IMR-90 (cell line): Measurements from ENCODE around the gene RNASET2. TPM values are rescaled to one million over a fixed set of nuclear protein-coding genes. Genes with fewer than 3 reads are reported as not detected.

Source experiments
- ATAC-seq: fragments of 200-7000 bp; cut with Tn5 transposase; 2 replicates; pipeline ENCODE4 v1.9.1; 2020; ENCODE audit warnings: low read depth, mild to moderate bottlenecking, moderate library complexity
- BruUV-seq: library from RNA; stranded (reverse); fragments of 400-500 nt; replicated peaks from 2 replicates; lab custom pipeline; 2021; lab: Mats Ljungman, UMichigan
- CTCF ChIA-PET: fragments of 300-600 bp; formaldehyde crosslinking; extraction: SDS; loops from one replicate; lab custom pipeline; 2021; ENCODE audit warnings: antibody characterized with exemption; lab: Yijun Ruan, JAX
- POLR2A ChIA-PET: fragments of 300-600 bp; sonication (Branson Sonifier 250); formaldehyde crosslinking; loops from one replicate; lab custom pipeline; 2022; ENCODE audit warnings: antibody characterized with exemption; ENCODE audit not compliant: unreplicated experiment; lab: Charles Lee
- DNase-seq: peaks from one replicate; pipeline ENCODE4 v3.0.0; 2013
- H2AFZ ChIP-seq: replicated peaks from 2 replicates; pipeline ENCODE3; 2013; ENCODE audit warnings: low read length, mild to moderate bottlenecking; ENCODE audit not compliant: poor library complexity
- H2AK5ac ChIP-seq: 2 replicates; pipeline ENCODE4 v1.6.1; 2013; ENCODE audit warnings: low read depth, low read length, inconsistent platforms
- H2AK9ac ChIP-seq: replicated peaks from 2 replicates; pipeline ENCODE3; 2013; ENCODE audit warnings: mild to moderate bottlenecking, low read depth, low read length, moderate library complexity; ENCODE audit not compliant: poor library complexity
- H2BK120ac ChIP-seq: 2 replicates; pipeline ENCODE4 v1.6.1; 2013; ENCODE audit warnings: low read depth, low read length, inconsistent platforms
- H2BK15ac ChIP-seq: 3 replicates; pipeline ENCODE4 v1.6.1; 2013; ENCODE audit warnings: low read depth, low read length, inconsistent platforms
- H2BK20ac ChIP-seq: 2 replicates; pipeline ENCODE4 v1.6.1; 2013; ENCODE audit warnings: low read depth, mild to moderate bottlenecking, inconsistent platforms, low read length, moderate library complexity
- H2BK5ac ChIP-seq: 2 replicates; pipeline ENCODE4 v1.6.1; 2013; ENCODE audit warnings: mild to moderate bottlenecking, low read depth, low read length, inconsistent platforms; ENCODE audit not compliant: poor library complexity, severe bottlenecking
- H3K14ac ChIP-seq: replicated peaks from 2 replicates; pipeline ENCODE4 v1.6.1; 2013; ENCODE audit warnings: low read depth, low read length, inconsistent platforms
- H3K18ac ChIP-seq: 2 replicates; pipeline ENCODE4 v1.6.1; 2013; ENCODE audit warnings: low read depth, low read length, control low read depth
- H3K23ac ChIP-seq: 2 replicates; pipeline ENCODE4 v1.6.1; 2013; ENCODE audit warnings: low read depth, low read length, inconsistent platforms
- H3K27ac ChIP-seq: 2 replicates; pipeline ENCODE4 v1.5.1; 2013; ENCODE audit warnings: mild to moderate bottlenecking, control low read depth, low read length; ENCODE audit not compliant: insufficient read depth
- H3K27me3 ChIP-seq: 2 replicates; pipeline ENCODE4 v1.6.1; 2013; ENCODE audit warnings: low read length; ENCODE audit not compliant: control insufficient read depth, insufficient read depth
- H3K36me3 ChIP-seq: 2 replicates; pipeline ENCODE4 v1.6.1; 2013; ENCODE audit warnings: low read length, mixed read lengths; ENCODE audit not compliant: control insufficient read depth, insufficient read depth
- H3K4ac ChIP-seq: 2 replicates; pipeline ENCODE4 v1.6.1; 2013; ENCODE audit warnings: low read depth, low read length, inconsistent platforms
- H3K4me1 ChIP-seq: 2 replicates; pipeline ENCODE4 v1.6.1; 2013; ENCODE audit warnings: low read length, mixed read lengths; ENCODE audit not compliant: control insufficient read depth, insufficient read depth
- H3K4me2 ChIP-seq: 2 replicates; pipeline ENCODE4 v1.6.1; 2013; ENCODE audit warnings: low read depth, mild to moderate bottlenecking, control low read depth, low read length, moderate library complexity
- H3K4me3 ChIP-seq: 2 replicates; pipeline ENCODE4 v1.5.1; 2013; ENCODE audit warnings: low read depth, mild to moderate bottlenecking, control low read depth, low read length, moderate library complexity; ENCODE audit not compliant: insufficient read depth
- H3K56ac ChIP-seq: 2 replicates; pipeline ENCODE4 v1.6.1; 2013; ENCODE audit warnings: low read length, inconsistent platforms; ENCODE audit not compliant: insufficient read depth; ENCODE audit errors: extremely low read depth
- H3K79me1 ChIP-seq, 2 experiments: 2 replicates each; pipeline ENCODE4 v1.6.1; 2013; ENCODE audit warnings: low read length in 2 of 2, inconsistent platforms in 1 of 2, low read depth in 1 of 2
- H3K9ac ChIP-seq: 2 replicates; pipeline ENCODE4 v1.6.1; 2013; ENCODE audit warnings: low read depth, low read length, control low read depth
- H3K9me1 ChIP-seq: 2 replicates; pipeline ENCODE4 v1.6.1; 2013; ENCODE audit warnings: low read length, inconsistent platforms; ENCODE audit not compliant: insufficient read depth
- H3K9me3 ChIP-seq: 2 replicates; pipeline ENCODE4 v1.6.1; 2013; ENCODE audit warnings: low read length; ENCODE audit not compliant: control insufficient read depth, insufficient read depth
- H4K20me1 ChIP-seq: 2 replicates; pipeline ENCODE4 v1.6.1; 2013; ENCODE audit warnings: low read length, inconsistent platforms; ENCODE audit not compliant: insufficient read depth
- H4K5ac ChIP-seq: 2 replicates; pipeline ENCODE4 v1.6.1; 2013; ENCODE audit warnings: mild to moderate bottlenecking, low read depth, low read length, control low read depth
- H4K8ac ChIP-seq, 2 experiments: 2 replicates each; pipeline ENCODE4 v1.6.1; 2013; ENCODE audit warnings: low read depth in 2 of 2, low read length in 2 of 2, control low read depth in 1 of 2, inconsistent platforms in 1 of 2
- H4K91ac ChIP-seq: 2 replicates; pipeline ENCODE4 v1.6.1; 2013; ENCODE audit warnings: low read depth, low read length, inconsistent platforms; ENCODE audit not compliant: insufficient read depth
- CEBPB ChIP-seq: IDR thresholded peaks from 2 replicates; pipeline ENCODE4 v1.6.1; 2012; ENCODE audit warnings: low read depth, low read length, improper control_type of control experiment
- ELK1 ChIP-seq: fragments of 150-350 bp; IDR thresholded peaks from 2 replicates; pipeline ENCODE4 v1.6.1; 2016; ENCODE audit warnings: low read depth, mild to moderate bottlenecking, low read length, moderate library complexity, borderline replicate concordance
- FOS ChIP-seq: fragments of 150-350 bp; IDR thresholded peaks from 2 replicates; pipeline ENCODE4 v1.6.1; 2016; ENCODE audit warnings: low read depth, low read length
- MAZ ChIP-seq: IDR thresholded peaks from 2 replicates; pipeline ENCODE4 v1.6.1; 2012; ENCODE audit warnings: low read depth, mild to moderate bottlenecking, low read length, improper control_type of control experiment, moderate library complexity, borderline replicate concordance
- MXI1 ChIP-seq: IDR thresholded peaks from 2 replicates; pipeline ENCODE4 v1.6.1; 2012; ENCODE audit warnings: low read depth, mild to moderate bottlenecking, low read length, moderate library complexity, borderline replicate concordance
- RCOR1 ChIP-seq: IDR thresholded peaks from 2 replicates; pipeline ENCODE4 v1.6.1; 2012; ENCODE audit warnings: mild to moderate bottlenecking, low read length, improper control_type of control experiment; ENCODE audit not compliant: insufficient replicate concordance
- SMC3 ChIP-seq: fragments of 150-350 bp; IDR thresholded peaks from 2 replicates; pipeline ENCODE4 v1.6.1; 2016; ENCODE audit warnings: low read depth, mild to moderate bottlenecking, antibody characterized with exemption, low read length, moderate library complexity
- WGBS, 2 experiments: methylation state at CpG; one replicate each; pipeline versions ENCODE4 v1.1.5 to v1.1.7; 2013; ENCODE audit warnings: missing lambda C conversion rate in 2 of 2; ENCODE audit not compliant: insufficient read length in 1 of 2; ENCODE audit errors: extremely low coverage in 2 of 2; 5-methylcytosine and 5-hydroxymethylcytosine counted together
- dilution Hi-C: fragments of 300-500 bp; cut with HindIII; formaldehyde crosslinking; loops from one replicate; pipeline ENCODE4 v1.14.3; 2018; ENCODE audit warnings: low sequenced_read_pairs; ENCODE audit not compliant: unreplicated experiment
- in situ Hi-C: fragments of 300-500 bp; cut with MboI; formaldehyde crosslinking; loops from 3 replicates; pipeline ENCODE4 v1.14.3; 2019; ENCODE audit warnings: low sequenced_read_pairs, inconsistent platforms, mixed read lengths
- intact Hi-C: fragments of 100-400 bp; cut with micrococcal nuclease; formaldehyde crosslinking; loops from 2 replicates; pipeline ENCODE4 v1.10.0; 2022
- polyA plus RNA-seq, 3 experiments: library from polyadenylated mRNA; depleted of rRNA; stranded (reverse); fragments of >200 nt; gene quantifications; 2 replicates each; pipeline ENCODE4 v1.2.3, GENCODE V29; 2012; ENCODE audit warnings: low replicate concordance in 1 of 3
- total RNA-seq: library from RNA; depleted of rRNA; stranded (reverse); fragments of >200 nt; gene quantifications from 2 replicates; pipeline ENCODE4 v1.2.3, GENCODE V29; 2012
- TF ChIP-seq, protein P1 (sequence below): fragments of 150-350 bp; IDR thresholded peaks from 2 replicates; pipeline ENCODE4 v1.6.1; 2017; ENCODE audit warnings: mild to moderate bottlenecking, antibody characterized with exemption, low read length, low read depth
- TF ChIP-seq, protein P2 (sequence below): conservative IDR thresholded peaks from 2 replicates; pipeline ENCODE4 v1.5.1; 2012; ENCODE audit warnings: mild to moderate bottlenecking, low read depth, low read length, improper control_type of control experiment

The RNASET2 gene
- total and polyA plus RNA-seq, 2 of the 4 experiments (the other 2 are of a cell fraction), result 13.6 to 24.9 TPM

- Histone ChIP-seq H3K9me3 (no peaks in the 10 kb centered on the region), H3K9me1 (no peaks in the 10 kb centered on the region), H3K79me1 (no peaks in the 10 kb centered on the region), H4K91ac (no peak overlapping the region), H3K56ac (no peak overlapping the region), H4K20me1 (no peaks in the 10 kb centered on the region), H4K5ac (no peak overlapping the region), H3K27me3 (no peaks in the 10 kb centered on the region), H3K4ac (no peak overlapping the region), H3K9ac (no peak overlapping the region), H2BK120ac (no peak overlapping the region), H3K27ac (no peak overlapping the region), H4K8ac (no peak overlapping the region), H3K14ac (no peak overlapping the region), H3K18ac (no peak overlapping the region), H2BK20ac (no peak overlapping the region), H3K4me2 (no peak overlapping the region), H2AK9ac (no peak overlapping the region), H3K23ac (no peak overlapping the region), H3K36me3 (no peaks in the 10 kb centered on the region), H2AK5ac (no peak overlapping the region), H2BK5ac (no peak overlapping the region), H2BK15ac (no peak overlapping the region), H2AFZ (no peak overlapping the region), H3K4me1 (no peaks in the 10 kb centered on the region), H3K4me3 (no peak overlapping the region)
- BruUV-seq, result no TSS peak
- in situ Hi-C loops, result no loop called here
- no peak for TF ChIP-seq MAZ
- no peak for TF ChIP-seq CEBPB
- TF ChIP-seq, protein P1, sequence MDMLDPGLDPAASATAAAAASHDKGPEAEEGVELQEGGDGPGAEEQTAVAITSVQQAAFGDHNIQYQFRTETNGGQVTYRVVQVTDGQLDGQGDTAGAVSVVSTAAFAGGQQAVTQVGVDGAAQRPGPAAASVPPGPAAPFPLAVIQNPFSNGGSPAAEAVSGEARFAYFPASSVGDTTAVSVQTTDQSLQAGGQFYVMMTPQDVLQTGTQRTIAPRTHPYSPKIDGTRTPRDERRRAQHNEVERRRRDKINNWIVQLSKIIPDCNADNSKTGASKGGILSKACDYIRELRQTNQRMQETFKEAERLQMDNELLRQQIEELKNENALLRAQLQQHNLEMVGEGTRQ, result no peak
- no peak for TF ChIP-seq ELK1
- no peak for TF ChIP-seq RCOR1
- no peak for TF ChIP-seq SMC3
- TF ChIP-seq, protein P2, sequence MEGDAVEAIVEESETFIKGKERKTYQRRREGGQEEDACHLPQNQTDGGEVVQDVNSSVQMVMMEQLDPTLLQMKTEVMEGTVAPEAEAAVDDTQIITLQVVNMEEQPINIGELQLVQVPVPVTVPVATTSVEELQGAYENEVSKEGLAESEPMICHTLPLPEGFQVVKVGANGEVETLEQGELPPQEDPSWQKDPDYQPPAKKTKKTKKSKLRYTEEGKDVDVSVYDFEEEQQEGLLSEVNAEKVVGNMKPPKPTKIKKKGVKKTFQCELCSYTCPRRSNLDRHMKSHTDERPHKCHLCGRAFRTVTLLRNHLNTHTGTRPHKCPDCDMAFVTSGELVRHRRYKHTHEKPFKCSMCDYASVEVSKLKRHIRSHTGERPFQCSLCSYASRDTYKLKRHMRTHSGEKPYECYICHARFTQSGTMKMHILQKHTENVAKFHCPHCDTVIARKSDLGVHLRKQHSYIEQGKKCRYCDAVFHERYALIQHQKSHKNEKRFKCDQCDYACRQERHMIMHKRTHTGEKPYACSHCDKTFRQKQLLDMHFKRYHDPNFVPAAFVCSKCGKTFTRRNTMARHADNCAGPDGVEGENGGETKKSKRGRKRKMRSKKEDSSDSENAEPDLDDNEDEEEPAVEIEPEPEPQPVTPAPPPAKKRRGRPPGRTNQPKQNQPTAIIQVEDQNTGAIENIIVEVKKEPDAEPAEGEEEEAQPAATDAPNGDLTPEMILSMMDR, result no peak
- no peak for TF ChIP-seq FOS
- TF ChIP-seq MXI1, result no peak
- CTCF ChIA-PET, result interaction anchor here (1.0 kb wide), 1 partner anchor 9 kb away, joined by 3 read pairs; no protein-coding TSS in a partner anchor
- POLR2A ChIA-PET, result no interaction called here
- dilution Hi-C loops, result no loop called here
- ATAC-seq (no peak), DNase-seq (no peak)
- no CpG with 5 or more reads among the region's 2 CpGs for WGBS, 2 experiments
- intact Hi-C loops, result no loop called here
Observed at GRCh38 chr6:166972101-166972500, 15.8 kb upstream of the RNASET2 start.
